AG09319 (cell line): ENCODE results near the gene DOK6.

Experiments
- DNase-seq: peaks from one replicate; pipeline ENCODE4 v3.0.0-alpha.2; 2010; ENCODE audit warnings: low read depth; ENCODE audit errors: extremely low read depth
- CTCF ChIP-seq: IDR thresholded peaks from 2 replicates; pipeline ENCODE4 v1.5.1; 2011; ENCODE audit warnings: low read depth, mild to moderate bottlenecking, inconsistent platforms, low read length, moderate library complexity

DOK6 gene

GRCh38 chr18:69795791-69796190 is 395.1 kb downstream of the DOK6 start:
- no peak for TF ChIP-seq CTCF
- DNase-seq = peak; percentile 4

DNA sequence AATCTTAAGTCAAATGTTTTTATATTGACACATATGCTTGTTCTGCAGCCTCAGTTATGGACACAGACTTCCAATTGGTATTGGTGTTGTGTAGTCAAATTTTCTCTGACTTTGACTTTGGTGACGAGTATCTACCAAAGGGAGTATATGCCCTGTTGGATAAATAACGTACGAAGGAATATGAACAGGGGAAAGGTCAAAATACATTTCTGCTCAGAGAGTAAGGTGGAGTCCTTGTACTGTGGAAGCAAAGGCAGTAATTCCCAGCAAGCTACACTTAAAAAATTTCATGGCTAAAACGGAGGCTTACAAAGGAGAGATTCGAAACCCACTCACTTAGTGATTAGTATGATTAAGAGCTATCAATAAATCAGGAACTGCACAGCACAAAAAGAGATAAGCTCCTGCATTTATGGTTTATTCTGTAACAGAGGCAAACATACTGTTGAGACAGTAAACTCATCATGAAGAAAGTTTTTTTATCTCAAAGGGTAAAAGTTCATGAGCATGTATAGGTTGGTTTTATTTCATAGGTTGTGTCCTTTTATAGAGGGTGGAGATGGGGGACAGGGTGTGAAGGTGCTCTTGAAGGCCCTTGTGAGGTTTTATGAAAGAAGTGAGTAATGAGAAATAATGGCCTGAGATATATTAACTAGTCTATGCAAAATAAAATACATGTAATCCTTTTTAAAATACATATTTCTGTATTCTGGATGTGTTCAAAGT is 404.3 kb downstream of the DOK6 start:
- no peak for DNase-seq
- no peak for TF ChIP-seq CTCF

GRCh38 chr18:69808399-69808798 is 407.7 kb downstream of the DOK6 start:
- no peak for TF ChIP-seq CTCF
- no peak for DNase-seq

DNA sequence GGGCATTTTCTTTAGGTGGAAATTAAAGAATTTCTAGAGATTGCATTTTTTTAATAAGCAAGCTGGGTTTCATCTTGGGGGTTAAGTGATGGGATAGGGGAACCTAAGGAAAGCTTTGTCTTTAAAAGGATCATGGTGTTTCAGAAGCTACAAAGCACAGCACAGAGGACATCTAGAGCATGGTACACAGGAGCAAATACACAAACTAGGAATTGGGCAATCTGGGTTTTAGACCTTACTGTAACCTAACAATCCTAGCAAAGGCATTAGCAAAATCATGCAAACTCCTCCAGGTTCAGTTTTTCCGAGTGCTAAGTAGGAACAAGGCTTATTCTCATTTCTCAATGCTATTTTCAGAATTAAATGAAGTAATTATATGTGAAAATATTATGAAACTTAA is 412.9 kb downstream of the DOK6 start:
- no peak for TF ChIP-seq CTCF
- DNase-seq = no peak

GRCh38 chr18:69814861-69815385 is 414.2 kb downstream of the DOK6 start:
- TF ChIP-seq CTCF = no peak

DNA sequence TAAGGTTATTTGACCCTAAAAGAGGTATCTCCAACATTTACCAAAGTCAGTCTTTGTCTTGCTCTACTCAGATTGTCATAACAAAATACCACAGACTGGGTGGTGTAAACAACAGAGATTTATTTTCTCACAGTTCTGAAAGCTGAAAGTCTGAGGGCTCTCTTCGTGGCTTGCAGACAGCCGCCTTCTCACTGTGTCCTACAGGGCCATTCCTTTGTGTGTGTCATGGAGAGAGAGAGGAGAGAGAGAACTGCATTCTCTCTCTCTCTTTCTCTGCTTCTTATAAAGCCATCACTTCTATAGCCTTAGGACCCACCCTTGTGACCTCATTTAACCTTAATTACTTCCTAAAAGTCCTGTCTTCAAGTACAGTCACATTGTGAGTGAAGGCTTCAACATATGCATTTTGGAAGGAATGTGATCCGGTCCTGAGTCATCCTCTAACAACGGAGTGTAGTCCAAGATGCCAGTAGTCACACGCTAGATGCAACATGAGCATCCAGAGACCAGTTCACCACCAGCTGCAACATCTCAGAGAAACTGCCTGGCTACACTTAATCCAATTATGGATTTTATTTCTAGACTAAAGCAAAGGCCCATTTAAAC is 416.8 kb downstream of the DOK6 start:
- TF ChIP-seq CTCF = no peak
- peak; percentile 56 for DNase-seq

More at GRCh38 chr18:69814861-69815385, 414.2 kb downstream of the DOK6 start:
- no peak for DNase-seq

DNA sequence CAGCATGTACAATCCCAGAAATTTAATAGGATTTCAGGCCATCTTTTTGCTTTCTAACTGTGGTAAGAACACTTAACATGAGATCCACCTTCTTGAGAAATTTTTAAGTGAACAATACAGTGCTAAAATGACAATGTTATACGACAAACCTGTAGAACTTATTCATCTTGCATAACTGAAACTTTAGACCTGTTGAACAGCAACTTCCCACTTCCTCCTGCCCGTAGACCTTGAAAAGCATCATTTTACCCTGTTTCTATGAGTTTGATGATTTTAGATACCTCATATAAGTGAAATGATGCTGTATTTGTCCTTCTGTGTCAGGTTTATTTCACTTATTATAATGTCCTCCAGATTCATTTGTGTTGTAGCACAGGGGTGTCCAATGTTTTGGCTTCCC is 418.8 kb downstream of the DOK6 start:
- DNase-seq = no peak
- TF ChIP-seq CTCF = no peak
